Activated CD4-positive, alpha-beta T cell treated with anti-CD3 and anti-CD28 coated beads, Interleukin-2, amount 50 U/mL, for 4 hours (primary cell): ENCODE results near the gene SLC7A4.
"Not testable (repeated sequence)": the region's sequence is repeated elsewhere in the genome, so short reads cannot be mapped to it uniquely, and the experiment has no call there.

Experiments used
- DNase-seq, 2 experiments: peaks; one replicate each; pipeline ENCODE4 v3.0.0-alpha.2; 2020

Gene SLC7A4

DNA sequence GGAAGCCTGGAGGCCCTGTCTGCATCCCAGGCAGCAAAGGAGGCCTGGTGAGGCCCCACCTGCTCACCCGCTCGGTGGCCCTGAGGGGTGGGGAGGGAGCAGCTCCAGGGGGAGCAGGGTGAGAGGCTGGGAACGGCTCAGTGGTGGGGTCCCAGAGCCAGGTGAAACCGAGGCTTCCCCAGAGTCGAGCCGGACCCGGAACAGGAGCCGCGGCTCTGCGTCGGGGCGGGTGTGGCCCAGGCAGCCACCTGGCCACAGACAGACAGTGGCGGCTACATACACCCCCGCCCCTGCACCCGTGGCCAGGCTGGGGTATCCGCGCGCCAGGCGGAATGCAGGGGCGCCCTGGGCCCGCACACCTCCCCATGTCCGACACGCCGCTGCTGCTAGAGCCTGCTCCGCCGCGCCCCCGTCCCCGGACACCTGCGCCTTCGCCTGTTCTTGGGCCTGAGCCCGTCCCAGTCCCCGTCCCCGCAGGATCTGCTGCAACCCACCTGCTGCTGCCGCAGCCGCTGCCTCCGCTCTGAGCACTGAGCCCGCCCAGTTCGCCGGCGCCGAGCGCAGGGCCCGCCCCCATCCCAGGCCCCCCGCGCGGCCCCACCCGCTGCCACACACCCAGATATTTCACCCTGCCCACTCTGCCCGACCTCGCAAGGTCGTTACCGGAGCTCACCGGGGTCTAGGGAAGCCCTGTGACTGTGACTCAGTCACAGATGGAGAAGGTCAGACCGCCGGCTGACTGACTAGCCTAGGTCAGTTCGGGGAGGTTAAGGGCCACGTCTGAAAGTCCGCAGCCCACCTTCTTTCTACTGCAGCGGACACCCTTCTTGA, at the start of gene SLC7A4:
Gene SLC7A4, minus strand, starts transcription at position 525 of the 831 bp plus-strand sequence. CDS start 749 bp downstream, outside the sequence.
- no peak for DNase-seq

DNA sequence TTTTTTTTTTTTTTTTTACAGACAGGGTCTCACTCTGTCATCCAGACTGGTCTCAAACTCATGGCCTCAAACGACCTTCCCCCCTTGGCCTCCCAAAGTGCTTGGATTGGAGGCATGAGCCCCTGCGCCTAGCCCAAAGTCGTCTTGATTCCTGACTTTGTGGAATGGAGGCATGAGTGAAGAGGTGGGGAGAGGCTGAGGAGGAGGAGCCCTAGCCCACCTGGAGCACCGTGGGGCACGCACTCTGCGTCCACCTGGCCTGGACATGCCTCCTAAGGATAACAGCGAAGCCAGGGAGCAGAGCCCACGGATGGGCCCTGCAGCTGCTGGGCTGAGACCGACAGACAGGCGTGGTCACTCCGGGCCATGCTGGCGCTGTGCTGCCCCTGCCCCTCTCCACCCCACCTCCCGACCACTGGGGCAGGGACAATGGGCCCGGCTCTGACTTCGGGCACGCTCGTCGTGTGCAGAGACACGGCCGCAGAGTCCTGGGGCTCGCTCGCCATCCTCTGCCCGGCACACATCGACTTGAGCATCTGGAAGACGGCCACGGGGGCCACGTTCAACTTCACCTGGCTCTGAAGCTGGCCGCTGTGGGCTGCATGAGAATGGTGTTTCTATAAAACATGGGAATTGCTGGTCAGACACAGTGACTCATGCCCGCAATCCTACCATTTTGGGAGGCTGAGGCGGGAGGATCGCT, 48.2 kb upstream of the SLC7A4 start:
- DNase-seq: no peak

DNA sequence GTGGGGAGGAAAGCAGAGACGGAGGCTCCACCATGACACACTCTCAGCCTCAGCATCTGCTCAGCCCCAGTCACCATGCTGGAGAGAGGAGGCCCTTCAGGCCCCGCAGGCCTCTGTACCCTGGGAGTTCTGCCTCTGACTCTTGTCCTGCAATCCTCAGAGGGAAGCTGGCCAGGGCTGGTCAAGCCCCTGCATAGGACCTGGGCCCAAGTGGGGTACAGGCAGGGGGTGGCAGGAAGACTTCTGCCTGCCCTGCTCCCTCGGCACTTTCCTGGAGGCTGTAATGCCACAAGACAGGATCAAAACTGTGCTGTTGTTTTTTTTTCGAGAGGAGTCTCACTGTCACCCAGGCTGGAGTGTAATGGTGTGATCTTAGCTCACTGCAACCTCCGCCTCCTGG, 47.1 kb upstream of the SLC7A4 start:
- no peak for DNase-seq

GRCh38 chr22:21078916-21079315, 46.6 kb upstream of the SLC7A4 start:
- no peak for DNase-seq

DNA sequence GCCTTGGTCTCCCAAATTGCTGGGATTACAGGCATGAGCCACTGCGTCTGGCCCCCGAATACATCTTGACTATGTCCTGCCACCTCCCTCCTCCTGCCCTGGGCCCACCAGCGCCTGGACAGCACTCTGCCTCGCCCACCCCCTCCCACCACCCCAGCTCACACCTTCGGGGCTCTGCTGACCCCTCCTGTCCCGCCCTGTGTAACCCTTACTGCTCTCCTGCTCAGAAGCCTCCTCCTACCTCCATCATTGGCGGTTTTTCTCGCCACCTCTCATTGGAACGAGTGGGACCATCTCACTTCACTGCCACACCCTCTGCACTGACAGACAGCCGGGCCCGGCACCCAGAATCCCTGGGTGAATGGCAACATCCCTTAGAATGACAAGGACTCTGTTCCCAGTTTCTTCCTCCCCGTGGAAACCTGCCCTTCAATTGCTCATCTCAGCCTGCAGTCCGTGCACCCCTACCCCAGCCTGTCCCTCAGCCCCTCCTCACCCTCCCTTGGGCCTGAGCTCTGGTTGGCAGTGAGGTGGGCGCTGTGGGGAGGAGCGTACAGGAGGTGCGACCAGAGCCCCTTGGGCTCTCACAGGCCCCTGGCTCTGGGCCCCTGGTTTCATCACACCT, 45.6 kb upstream of the SLC7A4 start:
- no peak for DNase-seq

- DNase-seq: no peak
Measured at GRCh38 chr22:21076912-21077625, 44.7 kb upstream of the SLC7A4 start.

DNA sequence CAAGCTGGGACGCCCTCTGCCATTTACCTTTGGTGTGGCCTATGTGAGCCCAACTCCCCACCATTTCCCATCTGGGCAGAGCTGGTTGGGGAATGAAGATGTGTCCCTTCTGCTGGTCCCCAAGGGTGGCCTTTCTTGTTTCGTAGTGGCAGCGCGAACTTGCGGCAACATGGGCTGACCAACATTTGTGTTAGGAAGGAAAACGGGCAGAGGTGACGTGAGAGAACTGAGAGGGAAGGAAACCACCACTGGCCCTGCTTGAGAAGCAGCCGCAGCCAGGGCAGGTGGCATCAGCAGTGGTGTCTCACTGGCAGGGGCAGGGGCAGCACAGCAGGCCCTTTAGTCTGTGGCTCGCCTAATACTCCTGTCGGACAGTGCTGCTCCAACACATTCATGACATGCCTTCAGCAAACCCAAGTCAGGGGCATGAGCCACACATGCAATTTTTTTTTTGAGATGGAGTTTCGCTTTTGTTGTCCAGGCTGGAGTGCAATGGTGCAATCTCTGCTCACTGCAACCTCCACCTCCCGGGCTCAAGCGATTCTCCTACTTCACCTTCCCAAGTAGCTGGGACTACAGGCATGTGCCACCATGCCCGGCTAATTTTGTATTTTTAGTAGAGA, 43.3 kb upstream of the SLC7A4 start:
- DNase-seq: no peak

GRCh38 chr22:21074102-21074715, 41.8 kb upstream of the SLC7A4 start:
- no peak for DNase-seq

DNA sequence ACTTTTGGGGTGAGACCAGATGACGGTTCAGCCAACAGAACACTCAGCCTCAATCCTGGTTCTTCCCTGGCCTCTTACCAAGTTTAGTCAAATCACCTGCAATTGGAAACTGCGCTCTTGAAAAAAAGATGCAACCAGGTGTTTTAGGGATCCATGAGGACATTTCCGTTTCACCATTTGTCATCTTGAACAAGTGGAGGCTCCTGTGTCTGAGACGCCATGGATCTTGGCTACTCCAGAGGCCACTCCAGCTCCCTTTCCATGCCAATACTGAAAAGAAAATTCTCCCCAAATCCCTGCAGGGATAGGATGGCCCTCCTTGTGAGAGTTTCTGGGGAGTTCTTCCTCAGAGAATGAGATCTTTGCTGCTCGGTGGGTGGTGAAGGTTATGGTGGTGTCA, 41.1 kb upstream of the SLC7A4 start:
- no peak for DNase-seq

DNA sequence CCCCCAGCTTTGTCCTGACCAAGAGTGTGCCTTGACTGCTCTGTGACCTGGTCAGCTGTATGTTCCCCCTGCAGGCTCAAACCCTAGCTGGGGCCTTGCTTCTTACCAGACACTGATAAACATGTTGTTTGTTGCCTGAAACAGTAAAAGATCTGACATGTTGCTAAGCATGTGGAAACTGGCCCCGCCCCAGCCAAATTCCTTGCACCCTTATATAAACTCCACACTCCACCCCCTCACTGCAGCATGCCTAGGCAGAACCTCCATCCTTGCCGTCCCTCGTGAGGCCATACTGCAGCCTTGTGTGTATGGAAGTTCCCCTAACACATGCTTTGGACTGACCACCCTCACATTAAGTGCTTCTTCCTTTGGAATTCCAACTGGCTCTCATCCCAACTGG, 40.7 kb upstream of the SLC7A4 start:
- DNase-seq: no peak

GRCh38 chr22:21071796-21072195, 39.4 kb upstream of the SLC7A4 start:
- not testable (repeated sequence) for DNase-seq

DNA sequence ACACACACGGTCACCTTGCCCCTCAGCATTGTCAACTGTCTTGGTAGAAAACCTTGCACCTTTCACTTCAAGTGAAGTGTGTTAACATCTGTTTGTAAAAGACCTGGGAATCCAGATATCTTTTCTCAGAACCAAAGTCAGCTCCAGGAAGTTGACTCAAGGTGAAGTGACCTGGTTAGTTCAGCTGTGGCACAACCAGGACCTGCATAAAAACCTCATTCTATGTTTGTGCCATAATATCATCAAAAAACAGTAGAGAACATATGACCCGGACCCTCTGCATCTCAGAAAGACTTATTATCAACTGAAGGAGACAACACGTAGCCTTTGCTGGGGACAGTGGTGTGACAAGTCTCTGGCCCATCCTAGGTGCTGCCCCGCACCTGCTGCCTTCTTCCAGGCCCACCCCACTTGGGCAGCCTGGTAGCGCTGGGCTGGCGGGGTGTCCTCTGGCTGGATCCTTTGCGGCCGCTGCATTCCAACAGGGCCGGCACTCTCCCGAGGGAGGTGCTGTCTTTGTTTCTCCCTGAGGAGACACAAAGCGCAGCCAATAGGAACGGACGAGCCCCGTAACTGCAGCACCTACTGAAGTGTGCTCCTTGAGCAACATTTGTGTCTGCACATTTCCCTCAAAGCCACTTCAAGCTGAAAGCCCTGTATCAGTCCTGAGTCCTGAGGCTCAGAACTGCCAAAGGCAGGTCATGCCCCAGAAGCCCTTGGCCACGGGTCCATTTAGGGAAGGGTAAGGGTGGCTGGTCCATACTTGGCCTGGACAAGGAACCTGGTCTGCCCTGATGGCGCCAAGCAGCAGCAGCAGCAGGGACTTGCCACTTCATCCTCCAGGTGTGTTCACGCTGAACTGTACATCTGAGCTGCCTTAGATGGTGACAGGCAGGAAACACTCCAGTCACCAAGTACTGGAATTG, 38.6 kb upstream of the SLC7A4 start:
- no peak for DNase-seq

DNA sequence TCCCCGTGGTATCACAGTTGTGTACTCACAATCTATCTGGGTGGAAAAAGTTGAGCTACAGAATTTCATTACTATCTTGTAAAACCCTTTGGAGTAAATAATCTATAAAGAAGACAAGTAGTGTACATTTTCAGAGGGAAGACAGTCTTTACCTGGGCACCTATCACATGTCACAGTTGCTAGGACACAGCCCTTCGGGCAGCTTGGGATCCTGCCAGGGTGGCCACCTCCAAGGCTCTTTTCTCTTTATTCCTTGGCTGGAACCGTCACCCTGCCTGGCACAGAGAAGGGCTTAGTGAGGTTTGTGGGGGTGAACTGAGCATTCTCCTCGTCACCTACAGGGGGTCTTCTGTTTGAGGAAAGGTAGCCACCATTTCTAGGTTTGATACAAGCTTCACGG, 37.0 kb upstream of the SLC7A4 start:
- DNase-seq: no peak

GRCh38 chr22:21068681-21069276, 36.4 kb upstream of the SLC7A4 start:
- DNase-seq: no peak

- DNase-seq: no peak
Measured at GRCh38 chr22:21067901-21068680, 35.7 kb upstream of the SLC7A4 start.

GRCh38 chr22:21067075-21067900, 34.9 kb upstream of the SLC7A4 start:
- no peak for DNase-seq

GRCh38 chr22:21064917-21065864, 32.8 kb upstream of the SLC7A4 start:
- no peak for DNase-seq

- DNase-seq: not testable (repeated sequence)
Measured at GRCh38 chr22:21064425-21064824, 32.1 kb upstream of the SLC7A4 start.
